Heart left ventricle (tissue), 16 donors: ENCODE data around the gene ERMN. TPM values are rescaled to one million over a fixed set of nuclear protein-coding genes. Genes with fewer than 3 reads are reported as not detected.

Experiments used
- ATAC-seq, 4 donors: fragments of 200-7000 bp; cut with Tn5 transposase; one replicate each; pipeline ENCODE4 v1.9.1; 2020 to 2022; ENCODE audit warnings: moderate library complexity in 4 of 4, mild to moderate bottlenecking in 3 of 4, moderate number of reproducible peaks in 1 of 4
- DNase-seq, 5 donors: peaks; one replicate each; pipeline ENCODE4 v3.0.0-alpha.2; 2020
- H3K27ac ChIP-seq, 12 donors: fragments of 200-600 bp; sonication (generic) in 4 of 12; one replicate each; pipeline versions ENCODE4 v1.5.0 to v1.8.0; 2016 to 2022; ENCODE audit warnings: mild to moderate bottlenecking in 2 of 12
- H3K27me3 ChIP-seq, 9 donors: fragments of 200-600 bp; sonication (generic) in 2 of 9; one replicate each; pipeline versions ENCODE4 v1.5.1 to v1.8.0; 2016 to 2022; ENCODE audit warnings: mild to moderate bottlenecking in 3 of 9
- H3K36me3 ChIP-seq, 9 donors: fragments of 200-600 bp; sonication (generic) in 2 of 9; one replicate each; pipeline versions ENCODE4 v1.5.0 to v1.8.0; 2018 to 2022; ENCODE audit warnings: mild to moderate bottlenecking in 2 of 9
- H3K4me1 ChIP-seq, 12 donors: fragments of 200-600 bp; sonication (generic) in 4 of 12; one replicate each; pipeline versions ENCODE4 v1.5.0 to v1.8.0; 2016 to 2022; ENCODE audit warnings: mild to moderate bottlenecking in 3 of 12
- H3K4me3 ChIP-seq, 12 donors: fragments of 200-600 bp; sonication (generic) in 4 of 12; one replicate each; pipeline versions ENCODE4 v1.5.0 to v1.8.0; 2017 to 2022; ENCODE audit warnings: mild to moderate bottlenecking in 9 of 12, moderate library complexity in 4 of 12
- H3K9me3 ChIP-seq, 12 donors: fragments of 200-600 bp; sonication (generic) in 4 of 12; one replicate each; pipeline versions ENCODE4 v1.5.0 to v1.8.0; 2016 to 2022; ENCODE audit warnings: mild to moderate bottlenecking in 1 of 12
- CTCF ChIP-seq, 12 donors: fragments of 200-600 bp; sonication (generic) in 4 of 12; IDR thresholded peaks; one replicate each; pipeline versions ENCODE4 v1.5.0 to v1.8.0; 2018 to 2022; ENCODE audit warnings: antibody characterized with exemption in 12 of 12, mild to moderate bottlenecking in 5 of 12
- POLR2A ChIP-seq, 2 donors: fragments of 450-650 bp; IDR thresholded peaks; one replicate each; pipeline ENCODE4 v1.6.1; 2017; ENCODE audit warnings: antibody characterized with exemption in 2 of 2, mild to moderate bottlenecking in 2 of 2, moderate library complexity in 2 of 2
- WGBS, 4 donors: extraction: QIAGEN DNeasy Blood & Tissue Kit in 2 of 4; methylation state at CpG; one replicate each; pipeline versions ENCODE4 v1.1.5 to v1.1.7; 2013 to 2018; 5-methylcytosine and 5-hydroxymethylcytosine counted together
- intact Hi-C, 10 donors: fragments of 100-400 bp; cut with DNase I; formaldehyde crosslinking; loops; one replicate each; pipeline versions ENCODE4 v1.11.1 to v1.14.2; 2022
- polyA plus RNA-seq, 2 donors: library from polyadenylated mRNA; stranded (reverse); fragments of 200-250 nt; gene quantifications; one replicate each; pipeline ENCODE4 v1.2.3, GENCODE V29; 2013
- total RNA-seq, 9 donors: library from RNA; depleted of rRNA in 2 of 9; stranded (reverse); fragments of >200 nt in 2 of 9; fragmentation: NEBNext Ultra II Directional in 3 of 9; extraction: Animal tissue kit (Norgen Biotek cat#: 25700) in 3 of 9; gene quantifications; one replicate each; pipeline versions ENCODE4 v1.1.0 to v1.2.4, GENCODE V29; 2016 to 2023
- donor health status: ischemic (EF 13 %, LVEDD 7.1; RV severe dilation, severe dysfunction).
- donor health status: healthy with polysubstance abuse.
- donor health status: DM: no; HTN: yes; CAD: no.
- donor health status: DM: no; HTN: no; CAD: no.
- donor health status: ischemic (EF 25% LVEDD 6.9; RV normal size, moderate dysfunction).
- donor health status: ischemic (EF 25% LVEDD 5.7; RV mildly dilated, moderate dysfunction).
- donor health status: healthy.
- donor health status: DM: yes; HTN: yes; CAD: no.
- donor health status: ischemic (EF 35%, LVEDD 5.7; RV mildly dilated, moderate dysfunction).
- donor health status: nonischemic (EF 11% LVEDD 7.7; RV severe dilation, severe dysfunction).
- donor health status: DM: yes; HTN: yes; CAD: no.
- donor health status: PGD.
- donor health status: ischemic (EF 29% LVEDD 5.4; RV normal size, mild dysfunction).
- donor health status: nonischemic (EF 23%, LVEDD 6.1; RV moderate dilation, normal function).

The ERMN gene
- total and polyA plus RNA-seq, 11 donors, result 0.05 to 1.1 (median 0.08) TPM; not detected in 6

GRCh38 chr2:157329524-157329923 is 3.9 kb upstream of the ERMN start:
- Histone ChIP-seq H3K27me3 (no peaks in the 10 kb centered on the region), H3K27ac (no peak overlapping the region), H3K36me3 (no peaks in the 10 kb centered on the region), H3K4me3 (no peak overlapping the region), H3K9me3 (no peaks in the 10 kb centered on the region), H3K4me1 (peaks cover 0 to 11% (median 0%) of the 10 kb centered on the region in 12 donors)
- no peak for TF ChIP-seq POLR2A (IDR thresholded peaks at IDR 0.05)
- no peak for TF ChIP-seq CTCF (IDR thresholded peaks at IDR 0.05)
- DNase-seq (no peak), ATAC-seq (no peak)
- 82 to 93% (median 86%) methylated on average over 9 of the region's 9 CpGs for WGBS, 4 donors
- intact Hi-C loops, result loop anchor here in 5 of 10 donors (5.0 to 10.0 kb wide), 6 partner anchors 155 to 675 kb away; no protein-coding TSS in a partner anchor

- no peaks in the 10 kb centered on the region for H3K36me3 ChIP-seq
- H3K27me3 ChIP-seq, result no peaks in the 10 kb centered on the region
- peak; percentile 79 to 96 (median 91) for ATAC-seq
- peak; percentile 75 to 94 (median 89) for TF ChIP-seq CTCF (IDR thresholded peaks at IDR 0.05)
- no peak for TF ChIP-seq POLR2A (IDR thresholded peaks at IDR 0.05)
- WGBS, 4 donors, result 43 to 51% (median 48%) methylated on average over 11 of the region's 11 CpGs
- H3K27ac ChIP-seq, result no peak overlapping the region
- H3K9me3 ChIP-seq, result no peaks in the 10 kb centered on the region
- no peak overlapping the region for H3K4me3 ChIP-seq
- peaks cover 0 to 11% (median 0%) of the 10 kb centered on the region in 12 donors for H3K4me1 ChIP-seq
- DNase-seq, result peak; percentile 72 to 87 (median 79)
- intact Hi-C loops, result loop anchor here in 5 of 10 donors (5.0 to 10.0 kb wide), 6 partner anchors 157 to 677 kb away; no protein-coding TSS in a partner anchor
These were observed 2.2 kb upstream of the ERMN start for GRCh38 chr2:157327621-157328500.

- DNase-seq (no peak), ATAC-seq (peak in 2 of 4 donors; percentile 28 to 35)
- Histone ChIP-seq H3K9me3 (no peaks in the 10 kb centered on the region), H3K4me1 (peaks cover 0 to 11% (median 0%) of the 10 kb centered on the region in 12 donors), H3K27ac (no peak overlapping the region), H3K27me3 (no peaks in the 10 kb centered on the region), H3K36me3 (no peaks in the 10 kb centered on the region), H3K4me3 (no peak overlapping the region)
- intact Hi-C loops, result loop anchor here in 5 of 10 donors (5.0 to 10.0 kb wide), 6 partner anchors 158 to 678 kb away; no protein-coding TSS in a partner anchor
- WGBS, 4 donors, result 66 to 74% (median 68%) methylated on average over 3 of the region's 3 CpGs
- no peak for TF ChIP-seq POLR2A (IDR thresholded peaks at IDR 0.05)
- TF ChIP-seq CTCF (IDR thresholded peaks at IDR 0.05), result no peak
These were observed 1.6 kb upstream of the ERMN start for GRCh38 chr2:157327200-157327599.

- no peaks in the 10 kb centered on the region for H3K27me3 ChIP-seq
- H3K4me3 ChIP-seq, result no peak overlapping the region
- peak in 3 of 4 donors; percentile 72 to 79 (median 76) for ATAC-seq
- intact Hi-C loops, result loop anchor here in 5 of 10 donors (5.0 to 10.0 kb wide), 6 partner anchors 158 to 678 kb away; no protein-coding TSS in a partner anchor
- no peak overlapping the region for H3K27ac ChIP-seq
- peaks cover 0 to 11% (median 0%) of the 10 kb centered on the region in 12 donors for H3K4me1 ChIP-seq
- no peaks in the 10 kb centered on the region for H3K36me3 ChIP-seq
- 49 to 53% (median 53%) methylated on average over 3 of the region's 3 CpGs for WGBS, 4 donors
- H3K9me3 ChIP-seq, result no peaks in the 10 kb centered on the region
- TF ChIP-seq POLR2A (IDR thresholded peaks at IDR 0.05), result no peak
- no peak for TF ChIP-seq CTCF (IDR thresholded peaks at IDR 0.05)
- DNase-seq, result peak in 2 of 5 donors; percentile 28 to 29
These were observed 1.1 kb upstream of the ERMN start for GRCh38 chr2:157326698-157327097.
